GM21390 (cell line): ENCODE measurements around the gene GOLGA6C.
"Not testable (repeated sequence)": the region's sequence is repeated elsewhere in the genome, so short reads cannot be mapped to it uniquely, and the experiment has no call there.

Experiments
- ATAC-seq: cut with Tn5 transposase; IDR thresholded peaks from one replicate; pipeline ENCODE4 v1.9.1; 2021; ENCODE audit not compliant: unreplicated experiment

The GOLGA6C gene

GRCh38 chr15:75227663-75228280, 30.4 kb upstream of the GOLGA6C start:
- ATAC-seq = no peak

- ATAC-seq = no peak
Observed at GRCh38 chr15:75228787-75229186, 29.3 kb upstream of the GOLGA6C start.

DNA sequence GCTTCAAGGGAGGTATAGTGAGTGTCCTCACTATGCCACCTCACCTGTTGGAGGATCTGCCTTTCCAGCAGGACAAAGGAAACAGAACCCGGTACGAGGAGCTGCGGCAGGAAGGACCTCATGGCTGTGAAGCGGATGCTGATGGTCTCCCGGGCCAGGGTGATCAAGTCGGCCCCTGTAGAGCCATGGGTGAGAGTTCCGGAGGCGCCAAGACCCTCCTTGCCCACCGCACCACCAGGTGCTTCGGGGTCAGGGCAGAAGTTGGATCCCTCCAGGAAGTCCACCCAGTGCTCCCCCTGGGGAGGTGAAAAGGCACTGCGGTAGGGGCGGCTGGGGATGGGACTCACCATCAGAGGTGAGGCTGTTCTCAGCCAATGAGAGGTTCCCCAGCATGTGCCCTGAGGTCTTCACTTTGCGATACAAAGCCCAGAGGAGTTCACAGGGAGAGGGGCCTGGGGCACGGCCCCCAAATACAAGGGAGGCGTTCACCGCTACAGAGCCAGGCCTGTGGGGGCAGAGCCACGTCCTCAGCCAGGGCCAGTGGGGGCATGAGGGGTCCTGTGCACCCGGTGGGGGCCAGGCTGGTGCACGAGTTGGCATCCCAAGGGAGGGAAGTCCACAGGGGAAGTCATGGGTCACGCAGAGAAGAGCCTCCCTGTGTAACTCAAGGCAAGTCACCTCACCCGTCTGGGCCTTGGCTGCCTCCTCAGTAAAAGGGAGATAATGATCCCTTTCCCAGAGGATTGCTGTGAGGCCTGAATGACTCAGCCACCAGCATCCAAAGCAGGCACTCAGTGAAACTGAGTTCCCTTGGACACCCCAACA, 28.7 kb upstream of the GOLGA6C start:
- ATAC-seq = no peak

- no peak for ATAC-seq
Observed at GRCh38 chr15:75230016-75230343, 28.2 kb upstream of the GOLGA6C start.

DNA sequence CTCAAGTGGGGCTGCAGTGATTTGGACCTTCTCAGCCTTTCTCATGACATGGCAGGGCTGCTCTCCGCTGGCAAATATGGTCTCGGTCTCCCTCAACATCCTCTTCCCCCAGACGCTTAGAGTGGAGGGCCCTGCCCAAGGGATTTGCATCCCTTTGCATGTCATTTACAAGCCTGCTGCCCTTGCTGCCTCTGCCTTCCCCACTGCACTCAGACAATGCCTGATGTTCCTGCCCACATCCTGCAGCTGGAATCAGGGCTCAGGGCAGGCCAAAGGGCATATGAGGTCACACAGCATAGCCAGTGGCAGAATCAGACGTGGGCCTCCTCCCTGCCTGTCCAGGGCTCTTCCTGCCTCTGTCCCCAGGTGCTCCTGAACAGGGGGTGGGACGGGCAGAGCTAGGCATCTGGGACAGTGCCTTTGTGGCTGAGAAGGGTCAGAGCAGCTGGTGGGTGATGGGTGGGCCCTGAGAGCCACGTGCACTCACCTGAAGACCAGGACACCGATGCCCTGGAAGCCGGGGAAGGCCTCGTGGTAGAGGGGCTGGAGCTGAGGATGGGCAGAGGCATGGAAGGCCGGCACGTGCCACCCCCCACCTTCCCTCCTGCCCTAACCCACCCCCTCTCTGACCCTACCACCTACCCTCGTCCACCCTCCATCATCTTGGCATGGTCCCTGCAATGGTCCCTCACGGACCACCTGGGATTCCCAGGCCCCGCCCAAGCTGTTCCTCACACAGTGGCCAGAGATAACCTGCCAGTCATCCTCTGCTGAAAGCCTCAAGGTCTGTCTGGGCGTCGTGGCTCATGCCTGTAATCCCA, 27.4 kb upstream of the GOLGA6C start:
- no peak for ATAC-seq

GRCh38 chr15:75231836-75232235, 26.3 kb upstream of the GOLGA6C start:
- no peak for ATAC-seq

DNA sequence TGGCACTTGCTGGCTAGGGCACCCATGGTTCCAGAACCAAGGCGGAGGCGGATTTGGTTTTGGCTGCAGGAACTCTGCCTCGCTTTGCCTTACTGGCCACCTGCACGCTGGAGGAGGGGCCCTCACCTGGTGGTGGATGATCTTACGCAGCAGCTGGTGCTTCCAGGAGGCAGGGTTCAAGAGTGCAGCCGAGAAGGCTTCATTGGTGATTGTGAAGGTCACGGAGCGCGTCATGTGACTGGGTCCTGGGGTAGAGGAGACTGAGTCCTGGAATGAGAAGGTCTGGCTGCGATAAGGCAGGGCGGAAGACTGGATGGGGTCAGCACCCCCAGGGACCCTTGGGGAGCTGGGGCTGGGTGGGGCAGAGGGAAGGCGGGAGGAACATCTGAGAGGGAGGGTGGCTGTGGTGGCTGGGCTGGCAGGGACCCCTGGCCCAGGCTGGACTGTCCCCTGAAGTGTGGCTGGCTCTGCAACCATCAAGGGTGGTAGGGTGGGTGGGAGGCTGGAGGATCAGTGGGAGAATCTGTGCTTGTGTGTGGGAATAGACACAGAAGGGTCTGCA, 25.8 kb upstream of the GOLGA6C start:
- no peak for ATAC-seq

DNA sequence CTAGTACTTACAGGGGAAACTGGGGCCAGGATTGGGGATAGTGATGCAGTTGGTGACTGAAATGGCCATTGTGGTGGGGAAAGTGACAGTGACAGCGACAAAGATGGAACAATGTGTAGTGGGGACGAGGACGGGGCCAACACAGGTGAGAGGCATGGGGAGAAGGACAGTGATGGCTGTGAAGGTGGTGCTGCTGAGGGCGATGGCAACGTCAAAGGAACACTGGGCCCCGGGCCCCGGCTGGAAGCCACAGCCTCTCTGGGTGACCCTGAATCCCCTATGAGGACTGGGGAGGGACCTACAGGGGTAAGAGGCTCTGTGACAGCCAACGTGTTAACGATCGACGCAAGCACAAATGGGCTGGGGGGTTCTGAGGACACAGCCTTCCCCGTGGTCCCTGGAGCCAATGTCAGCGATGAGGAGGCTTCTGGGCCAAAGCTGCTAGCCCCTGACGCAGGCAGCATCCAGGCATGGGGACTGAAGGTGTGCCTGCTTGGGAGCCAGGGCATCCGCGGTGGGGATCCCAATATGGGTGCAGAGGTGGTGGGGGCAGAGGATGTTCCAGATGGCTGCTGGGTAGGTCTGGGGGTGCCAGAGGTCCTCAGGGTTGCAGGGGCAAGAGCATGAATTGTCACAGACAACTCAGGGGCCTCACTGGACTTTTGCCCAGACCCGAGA, 25.2 kb upstream of the GOLGA6C start:
- no peak for ATAC-seq

DNA sequence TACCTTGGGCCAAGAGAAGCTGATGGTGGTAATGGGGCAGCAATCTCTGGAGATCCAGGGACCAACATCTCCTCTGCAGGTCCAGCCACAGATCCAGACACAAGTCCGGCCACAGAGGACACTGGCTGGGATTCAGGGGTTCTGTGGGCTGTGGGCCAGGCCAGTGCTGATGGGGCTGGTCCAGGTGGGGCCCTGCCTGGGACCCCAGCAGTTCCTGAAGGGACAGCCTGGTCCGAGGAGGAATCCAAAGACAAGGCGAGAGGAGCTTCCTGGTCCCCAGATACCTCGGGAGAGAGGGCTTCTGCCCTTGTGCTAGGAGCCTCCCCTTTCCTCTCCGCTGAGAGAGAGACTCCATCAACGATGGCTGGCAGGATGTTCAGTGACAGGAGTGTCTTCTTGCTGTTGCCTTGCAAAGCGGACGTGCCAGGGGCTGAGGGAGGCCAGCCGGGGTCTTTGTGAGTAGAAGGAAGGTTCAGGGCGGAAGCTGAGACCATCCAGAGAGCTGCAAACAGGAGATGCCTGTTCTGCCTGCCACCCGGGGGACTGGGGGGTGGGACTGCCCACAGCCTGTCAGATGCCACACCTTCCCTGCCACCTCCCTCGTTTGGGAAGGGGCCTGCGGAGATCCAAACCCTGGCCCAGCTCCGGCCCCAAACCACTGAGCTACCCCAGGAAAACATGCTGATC, 24.5 kb upstream of the GOLGA6C start:
- no peak for ATAC-seq

GRCh38 chr15:75234191-75234810, 23.8 kb upstream of the GOLGA6C start:
- ATAC-seq = no peak

- ATAC-seq = no peak
Observed at GRCh38 chr15:75235051-75235673, 23.0 kb upstream of the GOLGA6C start.

DNA sequence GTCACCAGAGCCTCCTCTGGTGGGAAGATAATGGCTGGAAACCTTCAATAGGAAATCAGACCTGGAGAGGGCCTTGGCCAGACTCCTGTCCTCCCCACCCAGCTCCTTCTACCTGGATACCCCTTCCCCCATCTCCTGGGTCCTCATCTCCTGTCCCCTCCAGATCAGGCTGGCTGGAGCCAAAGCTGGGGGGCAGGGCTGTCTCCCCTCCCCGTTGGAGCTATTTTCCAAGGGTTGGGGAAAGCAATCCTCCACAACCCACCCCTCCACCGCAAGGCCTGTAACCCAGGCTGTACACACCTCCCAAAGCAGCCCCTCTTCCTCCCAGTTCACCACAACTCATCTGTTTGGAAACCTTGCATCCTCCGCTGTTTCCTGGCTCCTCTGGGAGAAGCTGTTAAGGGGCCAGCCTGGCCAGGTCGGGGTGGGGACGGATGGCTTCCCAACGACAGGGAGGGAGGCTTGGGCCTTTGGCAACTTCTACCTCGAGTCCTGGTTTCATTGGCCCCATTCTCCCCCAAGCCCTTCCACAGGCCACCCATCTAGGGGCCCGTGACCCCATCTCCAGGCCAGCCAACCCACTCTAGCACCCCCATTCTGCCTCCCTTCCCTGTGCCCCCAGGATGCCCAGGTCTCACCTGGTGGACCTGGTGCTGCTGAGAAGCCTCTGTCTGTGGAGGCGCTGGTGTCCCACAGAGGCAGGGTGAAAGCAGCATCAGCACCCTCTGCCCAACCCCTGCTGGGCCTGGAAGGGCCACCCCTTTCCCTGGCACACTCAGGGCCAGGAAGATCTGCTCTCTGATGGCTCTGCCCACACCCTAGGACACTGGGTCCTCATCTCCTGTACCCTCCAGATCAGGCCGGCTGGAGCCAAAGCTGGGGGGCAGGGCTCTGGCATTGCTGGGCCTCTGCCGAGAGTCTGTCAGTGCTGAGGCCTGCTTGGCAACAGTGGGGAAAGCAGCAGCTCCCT, 22.1 kb upstream of the GOLGA6C start:
- ATAC-seq = no peak

DNA sequence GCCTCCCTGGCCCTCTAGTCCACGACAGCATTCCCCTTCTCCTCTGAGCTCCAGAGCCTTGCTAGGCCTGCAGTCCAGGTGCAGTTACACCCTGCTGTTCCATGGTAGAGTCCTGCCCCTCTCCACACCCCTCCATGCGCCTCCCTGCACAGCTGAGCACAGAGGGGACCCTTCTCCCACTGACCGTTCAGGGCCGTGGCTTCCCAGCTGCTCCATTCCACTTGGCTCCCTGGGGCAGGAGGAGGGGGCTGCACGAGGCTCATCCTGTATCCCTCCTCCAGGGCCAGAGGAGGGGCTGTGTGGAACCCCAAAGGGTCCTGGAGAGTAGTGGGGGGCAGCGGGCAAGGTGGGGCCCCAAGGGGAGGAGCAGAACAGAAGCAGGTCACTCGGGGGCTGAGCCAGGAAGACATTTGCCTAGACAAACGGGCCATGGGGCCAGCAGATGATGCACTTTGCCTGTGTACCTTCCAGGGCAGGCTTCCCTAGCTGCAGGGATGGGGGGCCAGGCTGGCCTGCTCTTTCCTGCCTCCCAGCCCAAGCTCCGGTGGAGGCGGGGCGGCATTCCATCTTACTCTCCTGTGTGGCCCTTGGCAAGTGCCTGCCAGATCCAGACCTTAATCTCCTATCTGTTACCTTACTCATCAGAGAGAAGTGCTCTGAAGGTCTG, 20.7 kb upstream of the GOLGA6C start:
- ATAC-seq = no peak

DNA sequence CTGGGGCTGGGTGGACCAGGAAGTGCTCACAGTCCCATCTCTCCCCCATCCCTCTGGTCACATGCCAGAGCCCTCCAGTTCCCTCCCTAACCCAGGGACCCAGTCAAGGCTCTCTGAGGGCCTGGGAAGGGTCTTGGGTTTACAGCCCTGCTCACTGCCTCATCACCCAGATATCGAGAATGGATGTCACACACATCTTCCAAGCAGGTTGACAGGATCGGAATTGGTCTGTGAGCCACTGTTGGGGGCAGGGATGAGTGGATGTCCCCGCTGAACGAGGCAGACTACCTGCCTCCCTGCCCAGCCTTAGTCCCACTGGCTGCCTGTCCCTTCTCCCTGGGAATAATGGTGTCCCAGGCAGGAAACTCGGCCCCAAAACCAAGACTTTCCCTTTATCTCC, 20.0 kb upstream of the GOLGA6C start:
- no peak for ATAC-seq

- not testable (repeated sequence) for ATAC-seq
Observed at GRCh38 chr15:75245741-75246140, 12.4 kb upstream of the GOLGA6C start.

DNA sequence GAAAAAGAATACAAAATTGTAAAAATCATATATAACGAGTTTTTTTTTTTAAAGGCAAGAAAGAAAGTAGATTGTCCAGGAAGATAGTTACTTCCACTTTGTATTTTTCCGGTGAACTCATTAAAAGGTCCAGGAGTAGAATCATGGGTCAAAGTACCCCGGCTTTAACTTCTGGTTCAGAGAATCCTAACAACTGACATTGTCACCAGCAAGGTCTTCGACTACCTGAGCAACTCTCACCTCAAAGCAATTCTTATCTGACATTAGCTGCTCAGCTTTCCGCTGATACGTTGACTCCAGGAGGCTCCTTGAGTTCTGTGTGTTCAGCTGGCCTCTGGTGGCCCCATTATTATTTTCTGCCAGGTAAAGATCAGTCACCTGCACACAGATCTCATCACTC, 9.1 kb upstream of the GOLGA6C start:
- ATAC-seq = not testable (repeated sequence)

DNA sequence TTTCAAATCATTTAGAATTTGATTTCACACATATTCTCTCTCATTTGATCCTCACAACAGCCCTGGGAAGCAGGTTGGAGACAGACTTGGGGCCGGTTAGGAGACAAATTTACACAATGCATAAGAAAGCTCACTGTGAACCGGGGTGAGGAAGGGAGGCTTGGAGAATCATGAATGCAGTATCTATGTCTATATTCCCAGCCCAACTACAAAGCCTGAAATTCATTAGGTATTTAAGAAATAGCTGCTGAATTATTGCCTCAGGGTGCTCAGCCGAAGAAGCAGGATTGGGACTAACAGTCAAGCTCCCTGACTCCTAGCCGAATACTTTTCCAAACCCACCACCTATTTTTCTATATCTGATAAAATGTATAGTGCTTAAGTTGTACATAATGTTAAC, 8.4 kb upstream of the GOLGA6C start:
- ATAC-seq = no peak

- not testable (repeated sequence) for ATAC-seq
Observed at GRCh38 chr15:75251343-75251742, 6.8 kb upstream of the GOLGA6C start.
